Fibroblast of peridontal ligament (primary cell): ENCODE results near the gene STK33.

Source experiments
- DNase-seq: peaks from one replicate; pipeline ENCODE4 v3.0.0-alpha.2; 2010; ENCODE audit errors: extremely low read depth

Gene STK33

GRCh38 chr11:8603696-8604077 lies 9.7 kb upstream of the STK33 start:
- no peak for DNase-seq

GRCh38 chr11:8601376-8602133 lies 7.5 kb upstream of the STK33 start:
- DNase-seq: no peak

- DNase-seq: no peak
These were observed 4.5 kb upstream of the STK33 start for GRCh38 chr11:8598506-8598905.

- peak; percentile 50 for DNase-seq
These were observed 3.2 kb upstream of the STK33 start for GRCh38 chr11:8597182-8597581.

GRCh38 chr11:8596504-8597046 lies 2.5 kb upstream of the STK33 start:
- no peak for DNase-seq

GRCh38 chr11:8593455-8593854 lies 573 bp downstream of the STK33 start:
- DNase-seq: no peak

GRCh38 chr11:8587915-8588314 lies 6.1 kb downstream of the STK33 start:
- DNase-seq: no peak

GRCh38 chr11:8586805-8587204 lies 7.2 kb downstream of the STK33 start:
- no peak for DNase-seq

GRCh38 chr11:8586184-8586583 lies 7.8 kb downstream of the STK33 start:
- no peak for DNase-seq

- no peak for DNase-seq
These were observed 9.5 kb downstream of the STK33 start for GRCh38 chr11:8584511-8584910.

GRCh38 chr11:8584082-8584481 lies 9.9 kb downstream of the STK33 start:
- peak; percentile 34 for DNase-seq

GRCh38 chr11:8581300-8581699 lies 12.7 kb downstream of the STK33 start:
- peak; percentile 22 for DNase-seq

- DNase-seq: peak; percentile 41
These were observed 16.0 kb downstream of the STK33 start for GRCh38 chr11:8577791-8578581.

GRCh38 chr11:8574798-8575197 lies 19.2 kb downstream of the STK33 start:
- DNase-seq: no peak

- no peak for DNase-seq
These were observed 20.3 kb downstream of the STK33 start for GRCh38 chr11:8573777-8574176.

- peak; percentile 17 for DNase-seq
These were observed 26.3 kb downstream of the STK33 start for GRCh38 chr11:8567602-8568198.

GRCh38 chr11:8566613-8567210 lies 27.3 kb downstream of the STK33 start:
- DNase-seq: peak; percentile 77

- DNase-seq: no peak
These were observed 29.5 kb downstream of the STK33 start for GRCh38 chr11:8564526-8564925.

- DNase-seq: no peak
These were observed 32.6 kb downstream of the STK33 start for GRCh38 chr11:8561461-8561860.

GRCh38 chr11:8558436-8558835 lies 35.6 kb downstream of the STK33 start:
- no peak for DNase-seq

GRCh38 chr11:8545698-8546366 lies 48.2 kb downstream of the STK33 start:
- no peak for DNase-seq

- no peak for DNase-seq
These were observed 49.2 kb downstream of the STK33 start for GRCh38 chr11:8544807-8545206.
